ENCODE measurements around the gene CGNL1.

- TF ChIP-seq, protein P1, sequence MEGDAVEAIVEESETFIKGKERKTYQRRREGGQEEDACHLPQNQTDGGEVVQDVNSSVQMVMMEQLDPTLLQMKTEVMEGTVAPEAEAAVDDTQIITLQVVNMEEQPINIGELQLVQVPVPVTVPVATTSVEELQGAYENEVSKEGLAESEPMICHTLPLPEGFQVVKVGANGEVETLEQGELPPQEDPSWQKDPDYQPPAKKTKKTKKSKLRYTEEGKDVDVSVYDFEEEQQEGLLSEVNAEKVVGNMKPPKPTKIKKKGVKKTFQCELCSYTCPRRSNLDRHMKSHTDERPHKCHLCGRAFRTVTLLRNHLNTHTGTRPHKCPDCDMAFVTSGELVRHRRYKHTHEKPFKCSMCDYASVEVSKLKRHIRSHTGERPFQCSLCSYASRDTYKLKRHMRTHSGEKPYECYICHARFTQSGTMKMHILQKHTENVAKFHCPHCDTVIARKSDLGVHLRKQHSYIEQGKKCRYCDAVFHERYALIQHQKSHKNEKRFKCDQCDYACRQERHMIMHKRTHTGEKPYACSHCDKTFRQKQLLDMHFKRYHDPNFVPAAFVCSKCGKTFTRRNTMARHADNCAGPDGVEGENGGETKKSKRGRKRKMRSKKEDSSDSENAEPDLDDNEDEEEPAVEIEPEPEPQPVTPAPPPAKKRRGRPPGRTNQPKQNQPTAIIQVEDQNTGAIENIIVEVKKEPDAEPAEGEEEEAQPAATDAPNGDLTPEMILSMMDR (conservative IDR thresholded peaks at IDR 0.05; ENCODE audit: low read length): no peak
- no peak for TF ChIP-seq EZH2phosphoT487 (IDR thresholded peaks at IDR 0.05; ENCODE audit: borderline replicate concordance)
These were observed 22.0 kb downstream of the CGNL1 start for GRCh38 chr15:57398336-57398735.

Measured in Loucy (cell line).